Small intestine (tissue), 7 donors: ENCODE results near the gene SDHA. TPM values are rescaled to one million over a fixed set of nuclear protein-coding genes. Genes with fewer than 3 reads are reported as not detected.
"Not testable (repeated sequence)": the region's sequence is repeated elsewhere in the genome, so short reads cannot be mapped to it uniquely, and the experiment has no call there.

Source experiments
- DNase-seq, 2 donors: peaks; one replicate each; pipeline versions ENCODE4 v3.0.0 to v3.0.0-alpha.2; 2013
- FAIRE-seq: peaks from 2 replicates; lab custom pipeline; 2012; peaks lifted over from hg19 to GRCh38; lab: Jason Lieb, UNC
- H3K27ac ChIP-seq, 3 donors: one replicate each; pipeline ENCODE4 v1.5.1; 2013; ENCODE audit warnings: low read length in 2 of 3, mild to moderate bottlenecking in 2 of 3, control low read depth in 1 of 3, inconsistent platforms in 1 of 3, low read depth in 1 of 3, moderate library complexity in 1 of 3
- H3K27me3 ChIP-seq, 3 donors: one replicate each; pipeline ENCODE4 v1.6.1; 2013; ENCODE audit warnings: low read length in 3 of 3, inconsistent platforms in 1 of 3; ENCODE audit not compliant: control insufficient read depth in 3 of 3, insufficient read depth in 3 of 3
- H3K36me3 ChIP-seq, 3 donors: one replicate each; pipeline ENCODE4 v1.6.1; 2013; ENCODE audit warnings: low read length in 3 of 3, inconsistent platforms in 1 of 3, low read depth in 1 of 3, mild to moderate bottlenecking in 1 of 3, moderate library complexity in 1 of 3; ENCODE audit not compliant: control insufficient read depth in 3 of 3, insufficient read depth in 2 of 3
- H3K4me1 ChIP-seq, 3 donors: one replicate each; pipeline ENCODE4 v1.6.1; 2013; ENCODE audit warnings: low read length in 2 of 3, inconsistent platforms in 1 of 3, low read depth in 1 of 3, mild to moderate bottlenecking in 1 of 3, moderate library complexity in 1 of 3; ENCODE audit not compliant: control insufficient read depth in 3 of 3, insufficient read depth in 2 of 3
- H3K4me3 ChIP-seq, 3 donors: one replicate each; pipeline ENCODE4 v1.5.1; 2013; ENCODE audit warnings: low read length in 3 of 3, control low read depth in 1 of 3, inconsistent platforms in 1 of 3, low read depth in 1 of 3, mild to moderate bottlenecking in 1 of 3, moderate library complexity in 1 of 3
- H3K9me3 ChIP-seq, 2 donors: one replicate each; pipeline ENCODE4 v1.6.1; 2013; ENCODE audit warnings: low read depth in 1 of 2, low read length in 1 of 2; ENCODE audit not compliant: control insufficient read depth in 2 of 2, insufficient read depth in 1 of 2
- WGBS, 3 donors: extraction: QIAGEN DNeasy Blood & Tissue Kit; methylation state at CpG; one replicate each; pipeline ENCODE4 v1.1.7; 2013; 5-methylcytosine and 5-hydroxymethylcytosine counted together
- polyA plus RNA-seq, 4 donors: library from polyadenylated mRNA; stranded (reverse) in 3 of 4; unstranded in 1 of 4; fragments of 200-250 nt in 3 of 4; fragments of 120-200 nt in 1 of 4; gene quantifications; one replicate each; pipeline versions ENCODE4 v1.2.1 to v1.2.3, GENCODE V29; 2013
- donor health status: healthy with polysubstance abuse.
- donor health status: control.
- donor health status: control.
- donor health status: Bipolar disorder and iron deficiency.
- donor health status: healthy.

The SDHA gene
- polyA plus RNA-seq, 4 donors = 115 to 377 (median 268) TPM

- H3K36me3 ChIP-seq = no peaks in the 10 kb centered on the region
- DNase-seq (peak; percentile 51 to 58), FAIRE-seq (no peak)
- peak overlapping the region; percentile 92 to 99 (median 98) for H3K4me3 ChIP-seq
- no peaks in the 10 kb centered on the region for H3K9me3 ChIP-seq
- H3K27me3 ChIP-seq = no peaks in the 10 kb centered on the region
- H3K4me1 ChIP-seq = no peaks in the 10 kb centered on the region
- H3K27ac ChIP-seq = peak overlapping the region; percentile 77 to 97 (median 94)
- WGBS, 3 donors = 0 to 1% (median 0%) methylated on average over 50 to 73 of the region's 73 CpGs
Observed at GRCh38 chr5:218457-219291, 554 bp downstream of the SDHA start.

- FAIRE-seq (no peak), DNase-seq (peak in 1 of 2 donors; percentile 28)
- no peaks in the 10 kb centered on the region for H3K27me3 ChIP-seq
- no peaks in the 10 kb centered on the region for H3K9me3 ChIP-seq
- 3 to 7% (median 4%) methylated on average over 9 of the region's 9 CpGs for WGBS, 3 donors
- peak overlapping the region; percentile 6 to 98 (median 92) for H3K4me3 ChIP-seq
- peaks cover 0 to 7% (median 6%) of the 10 kb centered on the region in 3 donors for H3K36me3 ChIP-seq
- peak overlapping the region; percentile 57 to 77 (median 74) for H3K27ac ChIP-seq
- no peaks in the 10 kb centered on the region for H3K4me1 ChIP-seq
Observed at GRCh38 chr5:219460-219863, 1.3 kb downstream of the SDHA start.

- peaks cover under 1 to 12% (median 8%) of the 10 kb centered on the region in 3 donors for H3K36me3 ChIP-seq
- 2 to 15% (median 6%) methylated on average over 4 of the region's 4 CpGs for WGBS, 3 donors
- DNase-seq = peak; percentile 45 to 50
- H3K27me3 ChIP-seq = no peaks in the 10 kb centered on the region
- peak overlapping the region; percentile 7 to 98 (median 92) for H3K4me3 ChIP-seq
- FAIRE-seq = no peak
- H3K9me3 ChIP-seq = no peaks in the 10 kb centered on the region
- peak overlapping the region in 2 of 3 donors; percentile 57 to 74 for H3K27ac ChIP-seq
- no peaks in the 10 kb centered on the region for H3K4me1 ChIP-seq
Observed at GRCh38 chr5:219991-220390, 1.9 kb downstream of the SDHA start.

- not testable (repeated sequence) for H3K27me3 ChIP-seq, H3K4me3 ChIP-seq, H3K4me1 ChIP-seq, FAIRE-seq, H3K27ac ChIP-seq, DNase-seq, H3K9me3 ChIP-seq
- peaks cover 8 to 38% (median 20%) of the 10 kb centered on the region in 3 donors for H3K36me3 ChIP-seq
- 51 to 59% (median 54%) methylated on average over 6 of the region's 6 CpGs for WGBS, 3 donors
Observed at GRCh38 chr5:222951-223715, 5.0 kb downstream of the SDHA start.

- no peak overlapping the region for H3K27ac ChIP-seq
- 69 to 83% (median 78%) methylated on average over 6 of the region's 6 CpGs for WGBS, 3 donors
- DNase-seq = no peak
- H3K4me1 ChIP-seq = no peaks in the 10 kb centered on the region
- FAIRE-seq = no peak
- H3K4me3 ChIP-seq = no peak overlapping the region
- no peaks in the 10 kb centered on the region for H3K27me3 ChIP-seq
- no peaks in the 10 kb centered on the region for H3K9me3 ChIP-seq
- H3K36me3 ChIP-seq = peaks cover 11 to 40% (median 24%) of the 10 kb centered on the region in 3 donors
Observed at GRCh38 chr5:223791-224190, 5.7 kb downstream of the SDHA start.

- Histone ChIP-seq H3K36me3 (peaks cover 16 to 43% (median 29%) of the 10 kb centered on the region in 3 donors), H3K27ac (no peak overlapping the region), H3K4me1 (no peaks in the 10 kb centered on the region), H3K4me3 (no peak overlapping the region), H3K27me3 (no peaks in the 10 kb centered on the region), H3K9me3 (no peaks in the 10 kb centered on the region)
- FAIRE-seq = no peak
- 97 to 98% (median 97%) methylated on average over 14 of the region's 14 CpGs for WGBS, 3 donors
- DNase-seq = no peak
Observed at GRCh38 chr5:225334-225733, 7.2 kb downstream of the SDHA start.

- FAIRE-seq, H3K27me3 ChIP-seq, H3K4me1 ChIP-seq, H3K4me3 ChIP-seq, H3K27ac ChIP-seq, DNase-seq, H3K9me3 ChIP-seq: not testable (repeated sequence)
- 88 to 97% (median 93%) methylated on average over 7 to 15 of the region's 17 CpGs for WGBS, 3 donors
- H3K36me3 ChIP-seq = peaks cover 18 to 57% (median 34%) of the 10 kb centered on the region in 3 donors
Observed at GRCh38 chr5:227375-227774, 9.3 kb downstream of the SDHA start.

- FAIRE-seq (no peak), DNase-seq (no peak)
- no peaks in the 10 kb centered on the region for H3K9me3 ChIP-seq
- no peak overlapping the region for H3K27ac ChIP-seq
- H3K4me1 ChIP-seq = no peaks in the 10 kb centered on the region
- H3K27me3 ChIP-seq = no peaks in the 10 kb centered on the region
- H3K4me3 ChIP-seq = no peak overlapping the region
- H3K36me3 ChIP-seq = peaks cover 21 to 63% (median 41%) of the 10 kb centered on the region in 3 donors
- WGBS, 3 donors = 72 to 89% (median 77%) methylated on average over 3 of the region's 3 CpGs
Observed at GRCh38 chr5:228886-229285, 10.8 kb downstream of the SDHA start.
